Stimulated activated CD8-positive, alpha-beta memory T cell treated with anti-CD3 and anti-CD28 coated beads, Interleukin-4, amount 100 ng/mL, for 1 hour (primary cell): Measurements from ENCODE around the gene RERE.
"Not testable (repeated sequence)": the region's sequence is repeated elsewhere in the genome, so short reads cannot be mapped to it uniquely, and the experiment has no call there.

ENCODE experiments used
- DNase-seq, 2 donors: peaks; one replicate each; pipeline ENCODE4 v3.0.0-alpha.2; 2020; ENCODE audit warnings: low read depth in 2 of 2, low spot score in 1 of 2

Gene RERE

DNA sequence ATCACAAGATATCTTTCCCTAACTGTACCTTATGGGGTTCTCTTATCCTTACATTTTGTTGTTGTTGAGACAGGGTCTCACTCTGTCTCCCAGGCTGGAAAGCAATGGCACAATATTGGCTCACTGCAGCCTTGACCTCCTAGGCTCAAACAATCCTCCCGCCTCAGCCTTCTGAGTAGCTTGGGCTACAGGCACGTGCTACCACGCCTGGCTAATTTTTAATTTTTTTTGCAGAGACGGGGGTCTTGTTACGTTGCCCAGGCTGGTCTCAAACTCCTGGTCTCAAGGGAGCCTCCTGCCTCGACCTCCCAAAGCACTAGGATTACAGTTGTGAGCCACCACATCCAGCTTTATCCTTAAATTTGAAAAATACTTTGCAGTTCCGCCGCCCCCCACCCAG lies 10.4 kb downstream of the RERE start:
- DNase-seq: no peak

DNA sequence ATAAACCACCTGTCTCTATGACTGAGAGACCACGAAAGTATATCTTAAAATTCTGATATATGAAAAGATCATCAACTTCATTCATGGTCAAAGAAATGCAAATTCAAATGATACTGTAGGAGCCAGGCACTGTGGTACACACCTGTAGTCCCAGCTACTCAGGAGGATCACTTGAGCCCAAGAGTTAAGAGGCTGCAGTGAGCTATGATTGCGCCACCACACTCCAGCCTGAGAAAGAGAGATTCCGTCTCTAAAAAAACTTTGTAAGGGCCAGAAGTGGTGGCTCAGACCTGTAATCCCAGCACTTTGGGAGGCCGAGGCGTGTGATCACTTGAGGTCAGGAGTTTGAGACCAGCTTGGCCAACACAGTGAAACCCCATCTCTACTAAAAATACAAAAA lies 17.0 kb downstream of the RERE start:
- no peak for DNase-seq

DNA sequence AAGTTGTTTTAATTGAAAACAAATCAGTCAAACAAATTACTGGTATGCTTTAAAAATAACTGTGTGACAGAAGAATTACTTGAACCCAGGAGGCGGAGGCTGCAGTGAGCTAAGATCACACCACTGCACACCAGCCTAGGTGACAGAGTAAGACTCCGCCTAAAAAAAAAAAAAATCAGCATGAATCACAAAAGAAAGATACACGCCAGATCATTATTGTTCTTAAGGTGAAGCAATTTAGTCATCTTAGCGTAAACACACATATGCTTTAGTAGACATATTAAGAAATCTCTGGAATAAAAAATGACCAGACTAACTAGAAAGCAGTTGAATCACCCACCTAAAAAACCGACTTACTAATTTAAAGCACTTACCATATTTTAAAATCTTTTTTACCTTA lies 20.2 kb downstream of the RERE start:
- DNase-seq: no peak

DNA sequence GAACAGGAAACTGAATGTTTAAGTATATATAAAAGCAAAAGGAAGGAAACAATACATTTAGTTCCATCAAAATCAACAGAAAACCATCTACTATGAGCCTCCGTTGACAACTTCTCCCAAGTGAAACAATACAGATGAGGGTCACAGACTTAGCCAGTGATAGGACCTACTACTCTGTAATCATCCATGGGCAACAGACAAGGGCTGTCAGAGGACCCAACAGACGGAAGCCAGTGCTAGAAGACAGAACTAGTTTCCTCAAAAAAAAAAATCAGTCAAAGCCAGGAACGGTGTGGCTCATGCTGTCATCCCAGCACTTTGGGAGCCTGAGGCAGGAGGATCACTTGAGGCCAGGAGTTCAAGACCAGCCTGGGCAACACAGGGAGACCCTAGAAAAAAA lies 20.6 kb downstream of the RERE start:
- no peak for DNase-seq

DNA sequence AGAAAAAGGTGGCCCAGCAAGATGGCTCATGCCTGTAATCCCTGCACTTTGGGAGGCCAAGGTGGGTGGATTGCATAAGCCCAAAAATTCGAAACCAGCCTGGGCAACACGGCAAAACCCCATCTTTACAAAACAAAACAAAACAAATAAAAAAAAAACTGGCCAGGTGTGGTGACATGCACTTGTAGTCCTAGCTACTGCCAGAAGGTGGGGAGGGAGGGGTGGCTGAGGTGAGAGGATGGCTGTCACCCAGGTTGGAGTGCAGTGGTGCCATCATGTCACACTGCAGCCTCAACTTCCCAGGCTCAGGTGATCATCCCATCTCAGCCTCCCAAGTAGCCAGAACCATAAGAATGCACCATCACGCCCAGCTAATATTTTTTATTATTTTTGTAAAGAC lies 22.8 kb downstream of the RERE start:
- DNase-seq: no peak

DNA sequence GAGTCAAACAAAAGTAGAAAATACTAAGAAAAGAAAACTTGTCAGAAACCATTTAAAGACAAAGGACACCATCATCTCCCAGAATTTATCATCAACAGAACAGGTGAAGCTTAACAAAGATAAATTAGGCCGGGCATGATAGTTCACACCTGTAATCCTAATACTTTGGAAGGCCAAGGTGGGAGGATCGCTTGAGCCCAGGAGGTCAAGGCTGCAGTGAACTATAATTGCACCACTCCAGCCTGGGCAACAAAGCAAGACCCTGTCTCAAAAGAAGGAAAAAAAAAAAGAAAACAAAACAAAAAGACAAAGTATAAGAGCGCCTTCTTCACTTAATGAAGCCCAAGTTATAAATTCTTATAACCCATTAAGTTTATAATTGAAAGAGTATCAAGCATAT lies 25.6 kb downstream of the RERE start:
- no peak for DNase-seq

DNA sequence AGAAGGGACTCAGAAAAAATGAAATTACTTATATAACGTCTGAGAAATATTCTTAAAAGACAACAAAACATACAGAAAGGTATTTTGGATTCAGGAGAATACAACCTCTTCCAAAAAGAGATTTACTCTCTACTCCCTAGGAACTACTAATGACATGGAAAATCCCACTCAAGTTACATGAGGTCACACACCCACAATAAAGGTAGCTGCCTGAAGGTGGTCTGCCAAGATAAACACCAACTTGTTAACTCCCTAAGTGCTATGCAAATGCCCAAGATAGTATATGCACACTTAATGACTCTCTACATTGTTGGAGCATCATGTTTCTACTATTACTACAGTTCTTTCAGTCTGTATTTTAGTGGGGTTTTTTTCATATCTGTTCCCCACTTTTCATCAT lies 26.5 kb downstream of the RERE start:
- DNase-seq: no peak

DNA sequence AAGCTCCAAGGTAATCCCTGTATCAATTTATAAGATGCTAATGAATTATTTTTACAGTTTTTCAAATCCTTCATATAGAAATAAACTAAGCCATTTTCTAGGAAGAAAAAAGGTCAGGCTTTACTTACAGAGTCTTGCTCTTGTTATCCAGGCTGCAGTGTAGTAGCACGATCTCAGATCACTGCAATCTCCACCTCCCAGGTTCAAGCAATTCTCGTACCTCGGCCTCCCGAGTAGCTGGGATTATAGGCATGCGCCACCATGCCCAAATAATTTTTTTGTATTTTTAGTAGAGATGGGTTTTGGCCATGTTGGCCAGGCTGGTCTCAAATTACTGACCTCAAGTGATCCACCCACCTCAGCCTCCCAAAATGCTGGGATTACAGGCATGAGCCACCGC lies 27.0 kb downstream of the RERE start:
- DNase-seq: no peak

DNA sequence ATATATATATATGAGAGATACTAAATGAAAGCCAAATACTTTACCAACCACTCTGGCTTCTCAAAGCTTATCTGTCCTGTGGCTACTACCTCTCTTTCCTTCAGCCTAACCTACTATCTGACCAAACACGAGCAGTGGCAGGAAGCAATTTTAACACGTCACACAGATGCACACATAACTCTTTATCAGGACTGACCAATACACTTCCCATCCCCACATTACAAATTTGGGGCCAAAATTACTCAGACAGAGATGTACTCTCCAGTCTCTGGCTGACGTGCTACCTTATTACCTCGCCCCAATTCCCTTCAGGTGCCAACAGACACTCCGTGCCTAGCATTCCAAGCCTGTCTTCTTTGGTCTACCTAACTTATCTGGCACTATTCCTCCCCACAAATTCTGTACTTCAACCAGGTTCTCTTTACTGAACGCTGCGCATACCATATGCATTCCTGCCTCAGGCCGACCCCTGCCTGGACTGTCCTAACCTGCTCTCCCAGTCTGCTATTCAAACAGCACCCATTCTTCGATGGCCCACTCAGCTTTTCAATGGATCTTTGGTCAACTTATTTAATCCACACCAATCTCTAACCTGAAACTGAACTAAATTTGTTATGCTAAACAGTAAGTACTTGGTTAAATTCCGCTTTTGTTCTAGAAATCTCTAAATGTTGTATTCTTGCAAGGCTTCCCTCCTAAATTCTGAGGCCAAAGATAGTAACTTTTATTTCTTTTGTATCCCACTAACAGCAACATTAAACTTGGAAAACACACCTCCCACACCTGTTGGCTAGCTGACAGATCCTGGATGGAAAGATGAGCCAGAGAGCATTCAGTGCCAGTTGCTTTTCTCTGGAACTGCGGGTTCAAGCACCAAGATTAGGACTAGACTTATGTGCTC lies 27.9 kb downstream of the RERE start:
- DNase-seq: no peak

DNA sequence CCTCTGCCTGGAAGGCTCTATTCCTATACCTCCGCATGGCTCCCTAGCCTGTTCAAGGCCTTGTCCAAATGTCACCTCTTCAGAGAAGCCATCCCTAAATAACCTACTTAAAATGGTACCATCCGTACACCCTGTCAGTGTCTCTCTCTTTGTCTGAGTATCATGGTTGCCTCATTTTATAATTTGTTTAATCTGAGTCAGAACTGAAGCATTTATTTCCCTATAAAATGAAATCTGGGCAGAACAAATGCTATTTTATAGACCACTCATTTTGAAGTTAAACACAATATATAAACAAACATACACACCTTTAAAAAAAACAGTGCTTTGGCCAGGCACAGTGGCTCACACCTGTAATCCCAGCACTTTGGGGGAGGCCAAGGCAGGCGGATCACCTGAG lies 30.2 kb downstream of the RERE start:
- DNase-seq: no peak

DNA sequence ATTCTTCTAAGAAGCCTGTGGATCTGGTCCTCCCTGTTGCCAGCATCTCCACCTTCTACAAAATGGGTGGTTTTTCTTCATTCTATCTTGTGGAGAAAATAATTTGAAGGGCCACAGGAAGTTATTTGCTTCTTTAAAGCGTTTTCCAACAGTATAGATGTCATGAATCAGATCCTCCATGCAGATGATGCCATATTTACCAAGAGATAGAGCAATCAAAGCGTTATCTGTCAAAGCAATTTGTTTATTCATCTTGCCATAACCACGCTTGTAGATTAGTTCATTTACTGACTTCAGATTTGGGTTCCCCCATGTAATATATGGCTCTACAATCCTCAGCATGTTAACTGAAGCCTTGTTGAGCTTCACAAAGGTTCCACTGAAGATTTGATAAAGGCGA lies 31.2 kb downstream of the RERE start:
- DNase-seq: not testable (repeated sequence)

DNA sequence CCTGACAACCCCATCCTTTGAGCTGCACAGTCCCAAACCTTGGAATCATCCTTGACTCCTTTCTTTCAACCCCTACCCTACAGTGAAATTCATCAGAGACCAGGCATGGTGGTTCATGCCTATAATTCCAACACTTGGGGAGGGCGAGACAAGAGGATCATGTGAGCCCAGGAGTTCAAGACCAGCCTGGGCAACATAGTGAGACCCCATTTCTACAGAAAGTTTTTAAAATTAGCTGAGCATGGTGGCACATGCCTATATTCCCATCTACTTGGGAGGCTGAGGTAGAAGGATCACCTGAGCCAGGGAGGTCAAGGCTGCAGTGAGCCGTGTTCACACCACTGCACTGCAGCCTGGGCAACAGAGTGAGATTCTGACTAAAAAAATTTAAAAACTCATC lies 34.5 kb downstream of the RERE start:
- DNase-seq: no peak

DNA sequence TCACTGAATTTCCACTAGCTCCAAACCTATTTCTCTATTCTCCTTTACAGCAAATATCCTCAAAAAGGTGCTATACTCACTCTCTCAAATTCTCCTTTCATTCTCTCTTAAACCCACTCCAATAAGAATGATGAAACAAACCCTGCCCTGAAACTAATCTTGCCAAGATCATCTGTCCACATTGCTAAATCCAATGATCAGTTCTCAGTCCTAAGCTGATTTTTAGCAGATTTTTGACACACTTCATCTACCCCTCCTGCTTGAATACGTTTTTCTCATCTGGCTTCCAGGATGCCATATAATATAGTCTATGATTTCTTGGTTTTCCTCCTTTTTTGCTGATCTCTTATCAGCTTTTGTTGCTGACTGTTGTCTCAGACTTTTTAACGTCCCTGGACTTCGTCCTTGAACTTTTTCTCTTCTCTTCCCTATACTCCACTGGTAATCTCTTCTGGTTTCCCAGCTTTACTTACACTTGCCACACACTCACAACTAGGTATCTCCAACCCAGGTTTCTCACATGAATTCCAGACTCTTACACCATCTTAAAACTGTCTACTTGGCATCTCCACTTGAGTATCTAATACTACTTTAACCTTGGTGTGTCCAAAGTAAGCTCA lies 35.3 kb downstream of the RERE start:
- DNase-seq: no peak

DNA sequence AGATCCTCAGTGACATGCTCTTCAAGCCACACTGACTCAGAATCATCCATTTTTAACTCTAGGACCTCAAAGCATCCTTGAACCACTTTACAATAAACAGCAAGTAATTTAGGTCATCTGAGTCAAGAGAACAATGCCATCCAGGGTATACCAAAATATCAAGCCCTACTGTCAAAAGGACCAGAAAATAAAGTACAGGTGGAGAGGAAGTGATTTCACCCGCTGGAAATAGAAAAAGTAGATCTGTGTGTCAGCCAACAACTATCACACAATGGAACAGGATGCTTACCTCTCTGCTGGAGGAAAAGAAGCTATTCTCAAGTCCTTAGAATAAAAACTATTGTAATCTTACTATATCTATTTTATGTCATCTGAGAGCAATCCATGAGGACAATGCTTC lies 37.0 kb downstream of the RERE start:
- DNase-seq: no peak

DNA sequence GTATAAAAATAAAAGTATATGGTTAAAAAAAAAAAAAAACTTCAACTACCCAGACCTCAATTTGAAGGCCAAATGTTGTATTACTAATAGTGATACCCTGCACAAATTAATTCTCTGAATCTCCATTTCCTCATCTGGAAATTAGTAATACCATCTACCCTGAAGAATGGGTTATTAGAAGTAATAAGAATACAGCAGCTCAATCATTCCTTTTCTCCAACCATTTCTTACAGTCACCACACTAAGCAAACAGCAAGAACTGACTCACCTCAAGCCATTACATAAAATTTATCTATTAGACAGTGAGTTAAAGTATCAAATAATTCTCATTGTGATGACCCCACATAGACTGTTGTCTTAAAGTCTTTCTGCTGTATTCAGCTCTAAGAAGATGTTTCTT lies 39.6 kb downstream of the RERE start:
- DNase-seq: no peak

DNA sequence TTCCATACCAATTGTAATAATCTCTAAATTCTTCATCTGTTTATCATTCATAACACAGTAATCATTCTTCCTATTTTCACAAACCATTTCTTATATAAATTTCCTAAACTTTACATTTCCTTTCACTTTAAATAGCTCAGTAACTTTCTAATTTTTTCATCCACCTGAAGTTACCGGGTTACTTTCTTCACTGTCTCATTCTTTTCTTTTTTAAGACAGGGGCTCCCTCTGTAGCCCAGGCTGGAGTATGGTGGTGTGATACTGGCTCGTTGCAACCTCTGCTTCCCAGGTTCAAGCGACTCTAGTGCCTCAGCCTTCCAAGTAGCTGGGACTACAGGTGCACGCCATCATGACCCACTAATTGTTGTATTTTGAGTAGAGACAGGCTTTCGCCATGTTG lies 41.3 kb downstream of the RERE start:
- DNase-seq: no peak

DNA sequence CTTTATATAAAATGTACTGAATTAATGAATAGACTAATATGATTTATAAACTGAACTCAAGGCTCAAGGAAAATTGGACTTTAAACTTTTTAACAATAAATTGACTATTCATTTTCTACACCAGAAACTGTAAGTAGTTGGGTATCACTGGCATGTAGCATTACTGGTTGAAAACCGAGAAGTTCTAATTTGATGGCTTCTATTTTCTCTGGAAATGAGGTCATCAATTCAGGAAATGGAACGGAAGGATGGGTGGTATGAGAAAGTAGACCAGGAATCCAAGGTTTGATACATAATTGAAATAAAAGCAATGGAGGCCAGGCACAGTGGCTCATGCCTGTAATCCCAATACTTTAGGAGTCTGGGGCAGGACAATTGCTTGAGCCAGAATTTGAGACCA lies 50.4 kb downstream of the RERE start:
- DNase-seq: no peak

DNA sequence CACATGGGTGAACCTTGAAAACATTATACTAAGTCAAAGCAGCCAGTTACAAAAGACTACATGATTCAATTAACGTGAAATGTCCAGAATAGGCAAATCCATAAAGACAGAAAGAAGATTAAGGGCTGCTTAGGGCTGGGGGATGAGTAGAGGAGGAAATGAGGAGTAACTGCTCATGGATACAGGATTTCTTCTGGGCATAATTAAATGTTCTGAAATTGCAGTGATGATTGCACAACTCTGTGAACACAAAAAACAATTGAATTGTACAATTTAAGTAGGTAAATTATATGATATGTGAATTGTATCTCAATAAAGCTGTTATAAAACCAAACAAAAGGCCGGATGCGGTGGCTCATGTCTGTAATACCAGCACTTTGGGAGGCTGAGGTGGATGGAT lies 52.2 kb downstream of the RERE start:
- DNase-seq: no peak

DNA sequence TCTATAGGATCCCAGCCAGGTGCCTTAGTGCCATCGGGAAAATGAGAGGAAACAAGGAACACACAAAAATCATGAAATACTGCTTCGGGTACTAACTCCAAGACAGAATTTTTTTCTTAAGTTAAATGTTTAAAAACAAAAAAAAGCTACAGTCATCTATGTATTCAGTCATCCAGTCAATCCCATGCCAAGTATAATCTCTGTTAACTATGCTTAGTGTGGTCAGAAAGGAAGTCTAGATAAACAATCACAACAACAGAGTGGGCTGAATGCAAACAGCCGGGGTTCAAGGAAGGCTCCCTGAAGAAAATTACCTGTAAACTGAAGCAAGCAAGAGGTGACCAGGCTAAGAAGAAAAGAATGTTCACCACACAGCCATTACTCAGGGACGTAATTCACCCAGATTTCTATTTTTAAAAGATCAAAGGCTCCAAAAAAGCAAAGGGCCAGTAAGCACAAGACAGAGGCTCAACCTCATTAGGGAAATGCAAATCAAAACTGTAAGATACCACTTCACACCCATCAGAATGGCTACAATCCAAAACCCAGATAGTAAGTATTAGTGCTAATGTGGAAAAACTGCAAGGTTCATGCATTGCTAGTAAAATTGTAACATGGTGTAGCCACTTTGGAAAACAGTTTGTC lies 53.0 kb downstream of the RERE start:
- no peak for DNase-seq

DNA sequence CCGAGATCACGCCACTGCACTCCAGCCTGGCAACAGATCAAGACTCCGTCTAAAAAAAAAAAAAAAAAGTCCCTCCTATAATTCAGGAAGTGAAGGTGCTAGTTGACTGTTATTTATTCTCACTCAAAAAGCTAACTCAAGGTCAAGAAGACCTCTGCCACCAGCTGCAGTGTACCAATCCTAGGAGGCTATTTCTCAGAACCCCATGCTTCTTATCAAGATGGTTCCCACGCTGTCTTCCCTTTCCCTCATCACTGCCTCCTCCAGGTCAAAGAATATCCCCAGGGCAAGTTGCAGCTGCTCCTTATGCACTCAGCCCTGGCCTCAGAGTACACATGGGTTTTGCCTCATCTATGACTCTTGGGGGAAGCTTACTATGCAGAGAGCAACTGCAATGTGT lies 53.6 kb downstream of the RERE start:
- DNase-seq: no peak

DNA sequence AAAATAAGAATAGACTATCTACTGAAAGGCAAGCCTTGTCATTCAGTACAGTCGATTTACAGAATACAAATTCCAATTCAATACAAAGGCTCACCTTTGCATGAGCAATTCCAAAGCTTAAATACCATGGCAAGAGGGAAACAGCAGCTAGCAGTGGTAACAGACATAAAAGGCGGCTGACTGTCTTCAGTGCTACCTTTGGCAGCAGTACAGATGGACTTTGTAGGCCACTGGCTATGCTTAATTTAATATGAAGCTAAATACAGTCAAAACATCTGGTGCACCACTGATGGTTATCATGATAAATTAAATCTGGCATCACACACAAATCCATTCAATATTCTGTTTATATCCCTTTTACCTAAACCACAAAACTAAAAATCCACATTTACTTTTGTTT lies 62.4 kb downstream of the RERE start:
- DNase-seq: no peak

DNA sequence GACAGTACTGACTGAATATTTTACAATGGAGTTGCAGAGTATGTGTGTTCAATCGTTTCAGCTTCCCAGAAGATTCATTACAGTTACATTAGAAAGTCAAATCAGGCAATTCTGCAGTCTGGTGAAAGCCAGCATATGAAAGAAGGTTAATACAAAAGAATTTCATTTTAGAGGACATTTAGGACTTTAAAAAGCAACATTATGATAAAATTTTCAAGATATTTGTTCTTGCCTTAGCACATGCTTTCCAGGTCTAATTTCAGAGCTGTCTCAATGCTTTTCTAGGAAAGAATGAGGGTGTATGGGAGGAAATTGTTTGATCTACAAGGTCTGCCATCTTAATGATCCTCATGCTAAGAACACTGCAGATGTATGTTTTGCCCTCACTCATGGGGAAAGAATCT lies 63.2 kb downstream of the RERE start:
- DNase-seq: no peak
